Ammon's horn (tissue), 1 donor: ENCODE data around the gene CYP8B1.

Experiments used
- DNase-seq: peaks from one replicate; pipeline ENCODE4 v3.0.0-alpha.2; 2016; ENCODE audit warnings: low spot score

CYP8B1 gene

GRCh38 chr3:42823351-42823750 lies 52.3 kb downstream of the CYP8B1 start:
- no peak for DNase-seq

GRCh38 chr3:42822828-42823227 lies 52.9 kb downstream of the CYP8B1 start:
- DNase-seq, result no peak
